NOMO-1 treated with dmso at 0.1 percent for 144 hours (cell line): ENCODE measurements around the gene CELSR1.

Experiments
- DNase-seq: peaks from one replicate; lab custom pipeline; 2025; ENCODE audit not compliant: unreplicated experiment; lab: John Stamatoyannopoulos, UW

The CELSR1 gene

GRCh38 chr22:46535876-46536536 lies 1.4 kb downstream of the CELSR1 start:
- DNase-seq: no peak

- no peak for DNase-seq
Observed at GRCh38 chr22:46534901-46535630, 2.4 kb downstream of the CELSR1 start.

GRCh38 chr22:46534177-46534776 lies 3.1 kb downstream of the CELSR1 start:
- no peak for DNase-seq

- DNase-seq: no peak
Observed at GRCh38 chr22:46533070-46533833, 4.2 kb downstream of the CELSR1 start.

- DNase-seq: no peak
Observed at GRCh38 chr22:46532416-46532815, 5.0 kb downstream of the CELSR1 start.

GRCh38 chr22:46531581-46532175 lies 5.7 kb downstream of the CELSR1 start:
- DNase-seq: no peak

GRCh38 chr22:46528121-46528610 lies 9.3 kb downstream of the CELSR1 start:
- peak; percentile 95 for DNase-seq

- DNase-seq: no peak
Observed at GRCh38 chr22:46526244-46526839, 11.1 kb downstream of the CELSR1 start.

GRCh38 chr22:46525389-46526243 lies 11.8 kb downstream of the CELSR1 start:
- DNase-seq: no peak

- DNase-seq: no peak
Observed at GRCh38 chr22:46524203-46524740, 13.1 kb downstream of the CELSR1 start.

GRCh38 chr22:46522797-46523196 lies 14.6 kb downstream of the CELSR1 start:
- no peak for DNase-seq

GRCh38 chr22:46521994-46522393 lies 15.4 kb downstream of the CELSR1 start:
- DNase-seq: no peak

GRCh38 chr22:46520880-46521279 lies 16.5 kb downstream of the CELSR1 start:
- no peak for DNase-seq

- DNase-seq: no peak
Observed at GRCh38 chr22:46519377-46519776, 18.0 kb downstream of the CELSR1 start.

GRCh38 chr22:46518542-46519325 lies 18.7 kb downstream of the CELSR1 start:
- no peak for DNase-seq

GRCh38 chr22:46518038-46518437 lies 19.4 kb downstream of the CELSR1 start:
- DNase-seq: no peak

GRCh38 chr22:46517255-46517761 lies 20.1 kb downstream of the CELSR1 start:
- DNase-seq: no peak

GRCh38 chr22:46516638-46517037 lies 20.8 kb downstream of the CELSR1 start:
- DNase-seq: no peak
